Fibroblast of skin of right quadriceps (primary cell): ENCODE measurements around the gene TUBA1A.
"Not testable (repeated sequence)": the region's sequence is repeated elsewhere in the genome, so short reads cannot be mapped to it uniquely, and the experiment has no call there.

ENCODE experiments used
- DNase-seq: peaks from one replicate; pipeline ENCODE4 v3.0.0-alpha.2; 2013

Gene TUBA1A

GRCh38 chr12:49144384-49144783 lies 44.5 kb downstream of the TUBA1A start:
- no peak for DNase-seq

GRCh38 chr12:49138999-49139398 lies 49.9 kb downstream of the TUBA1A start:
- no peak for DNase-seq

GRCh38 chr12:49138587-49138986 lies 50.3 kb downstream of the TUBA1A start:
- no peak for DNase-seq

GRCh38 chr12:49137476-49137875 lies 51.4 kb downstream of the TUBA1A start:
- DNase-seq, result no peak

- DNase-seq, result not testable (repeated sequence)
Measured at GRCh38 chr12:49136997-49137396, 51.9 kb downstream of the TUBA1A start.
